SK-N-SH (cell line): ENCODE results near the gene AFAP1L2. TPM values are rescaled to one million over a fixed set of nuclear protein-coding genes. Genes with fewer than 3 reads are reported as not detected.
A peak's percentile ranks its signal among the peaks of the same experiment; 100 is the strongest.

Source experiments
- CTCF ChIA-PET: fragments of 300-600, 350-600 bp; formaldehyde crosslinking; extraction: SDS; loops from one replicate; lab custom pipeline; 2021; lab: Yijun Ruan, JAX
- POLR2A ChIA-PET: fragments of 350-600 bp; sonication (Branson Sonifier 250); formaldehyde crosslinking; extraction: SDS; loops from one replicate; lab custom pipeline; 2020; ENCODE audit warnings: antibody characterized with exemption, inconsistent platforms; lab: Yijun Ruan, JAX
- DNase-seq: peaks from one replicate; pipeline ENCODE4 v3.0.0; 2012
- H2AFZ ChIP-seq: fragments of 200-600 bp; sonication (generic); 2 replicates; pipeline ENCODE4 v1.8.1; 2016; ENCODE audit warnings: antibody characterized with exemption, mild to moderate bottlenecking, low read depth
- H3F3A ChIP-seq: fragments of 200-600 bp; sonication (generic); replicated peaks from 2 replicates; pipeline ENCODE3; 2016; ENCODE audit warnings: antibody characterized with exemption, mild to moderate bottlenecking; ENCODE audit not compliant: insufficient read depth
- H3K27ac ChIP-seq, 2 experiments: fragments of 200-500 bp in 1 of 2; fragments of 200-600 bp in 1 of 2; sonication (Bioruptor generic) in 1 of 2; sonication (generic), shearing (Covaris generic) in 1 of 2; 2 replicates each; pipeline versions ENCODE4 v1.5.1 to v1.6.1; 2014 to 2016; ENCODE audit warnings: low read depth in 2 of 2, inconsistent platforms in 1 of 2, low read length in 1 of 2, mild to moderate bottlenecking in 1 of 2, mixed read lengths in 1 of 2
- H3K27me3 ChIP-seq: fragments of 200-600 bp; sonication (generic), shearing (Covaris generic); 2 replicates; pipeline ENCODE4 v1.6.1; 2016; ENCODE audit warnings: mixed run types; ENCODE audit not compliant: insufficient read depth
- H3K36me3 ChIP-seq, 2 experiments: fragments of 200-500 bp in 1 of 2; fragments of 200-600 bp in 1 of 2; sonication (Bioruptor generic) in 1 of 2; sonication (generic) in 1 of 2; replicated peaks in 1 of 2; 2 replicates each; pipeline versions ENCODE3 to v1.5.1; 2014 to 2016; ENCODE audit warnings: low read length in 1 of 2, mild to moderate bottlenecking in 1 of 2; ENCODE audit not compliant: insufficient read depth in 2 of 2, control insufficient read depth in 1 of 2
- H3K4me1 ChIP-seq, 2 experiments: fragments of 200-500 bp in 1 of 2; fragments of 200-600 bp in 1 of 2; sonication (Bioruptor generic) in 1 of 2; sonication (generic), shearing (Covaris generic) in 1 of 2; 2 replicates each; pipeline versions ENCODE4 v1.5.1 to v1.6.1; 2014 to 2016; ENCODE audit warnings: low read depth in 1 of 2, low read length in 1 of 2, mixed run types in 1 of 2; ENCODE audit not compliant: insufficient read depth in 2 of 2, control insufficient read depth in 1 of 2
- H3K4me2 ChIP-seq: fragments of 200-600 bp; sonication (generic), shearing (Covaris generic); 2 replicates; pipeline ENCODE4 v1.6.1; 2017; ENCODE audit warnings: mixed run types
- H3K4me3 ChIP-seq, 2 experiments: fragments of 200-500 bp in 1 of 2; fragments of 200-600 bp in 1 of 2; sonication (Bioruptor generic) in 1 of 2; sonication (generic), shearing (Covaris generic) in 1 of 2; 2 replicates each; pipeline versions ENCODE4 v1.5.1 to v1.8.1; 2014 to 2016; ENCODE audit warnings: low read depth in 2 of 2, inconsistent platforms in 1 of 2, low read length in 1 of 2, mild to moderate bottlenecking in 1 of 2, mixed read lengths in 1 of 2, moderate library complexity in 1 of 2
- H3K79me2 ChIP-seq: fragments of 200-600 bp; sonication (generic); 2 replicates; pipeline ENCODE4 v1.8.1; 2017; ENCODE audit warnings: mild to moderate bottlenecking; ENCODE audit not compliant: insufficient read depth
- H3K9ac ChIP-seq: fragments of 200-600 bp; sonication (generic); 2 replicates; pipeline ENCODE4 v1.6.1; 2017; ENCODE audit warnings: mixed run types
- H3K9me2 ChIP-seq: fragments of 200-600 bp; sonication (generic); 2 replicates; pipeline ENCODE4 v1.6.1; 2017; ENCODE audit warnings: mixed run types
- H3K9me3 ChIP-seq: fragments of 200-600 bp; sonication (generic); 2 replicates; pipeline ENCODE4 v1.6.1; 2017; ENCODE audit warnings: mixed run types, mild to moderate bottlenecking, moderate library complexity
- H4K20me1 ChIP-seq: fragments of 200-600 bp; sonication (generic); 2 replicates; pipeline ENCODE4 v1.6.1; 2017; ENCODE audit warnings: mild to moderate bottlenecking, mixed run types; ENCODE audit not compliant: insufficient read depth
- CHD2 ChIP-seq: fragments of 150-350 bp; IDR thresholded peaks from 2 replicates; pipeline ENCODE4 v1.6.1; 2018; ENCODE audit warnings: low read length; ENCODE audit not compliant: partially characterized antibody
- ELF1 ChIP-seq: IDR thresholded peaks from 2 replicates; pipeline ENCODE4 v1.4.0; 2012
- EP300 ChIP-seq, 2 experiments: IDR thresholded peaks; 2 replicates each; pipeline versions ENCODE4 v1.4.0 to v1.6.1; 2012; ENCODE audit warnings: borderline replicate concordance in 1 of 2, low read depth in 1 of 2, low read length in 1 of 2
- EZH2phosphoT487 ChIP-seq: fragments of 200-600 bp; sonication (generic); IDR thresholded peaks from 2 replicates; pipeline ENCODE4 v1.6.1; 2017; ENCODE audit warnings: low read depth, mixed run types, mild to moderate bottlenecking, antibody characterized with exemption, moderate library complexity, borderline replicate concordance
- FOXJ3 ChIP-seq: sonication (generic); formaldehyde crosslinking; IDR thresholded peaks from 2 replicates; pipeline ENCODE4 v1.5.1; 2020; ENCODE audit warnings: mild to moderate bottlenecking, missing genetic modification reagents
- GATA2 ChIP-seq: sonication (generic); formaldehyde crosslinking; IDR thresholded peaks from 2 replicates; pipeline ENCODE4 v1.5.0; 2020; ENCODE audit warnings: mild to moderate bottlenecking, missing genetic modification reagents
- NFIC ChIP-seq: IDR thresholded peaks from 2 replicates; pipeline ENCODE4 v1.4.0; 2012; ENCODE audit warnings: borderline replicate concordance
- POLR2AphosphoS5 ChIP-seq: IDR thresholded peaks from 2 replicates; pipeline ENCODE4 v1.6.1; 2012; ENCODE audit warnings: low read depth, low read length
- RCOR1 ChIP-seq: fragments of 150-350 bp; IDR thresholded peaks from 2 replicates; pipeline ENCODE4 v1.6.1; 2017; ENCODE audit warnings: antibody characterized with exemption, low read length
- RFX5 ChIP-seq: IDR thresholded peaks from 2 replicates; pipeline ENCODE4 v1.6.1; 2012; ENCODE audit warnings: mild to moderate bottlenecking, improper control_type of control experiment, low read length
- SMC3 ChIP-seq: IDR thresholded peaks from 2 replicates; pipeline ENCODE4 v1.6.1; 2012; ENCODE audit warnings: low read depth, low read length, improper control_type of control experiment
- TCF12 ChIP-seq: IDR thresholded peaks from 2 replicates; pipeline ENCODE4 v1.4.0; 2012
- YY1 ChIP-seq: IDR thresholded peaks from 2 replicates; pipeline ENCODE4 v1.4.0; 2012; ENCODE audit warnings: low read depth, mild to moderate bottlenecking
- WGBS: methylation state at CpG from one replicate; pipeline ENCODE4 v1.1.6; 2017; ENCODE audit warnings: low lambda C conversion rate; 5-methylcytosine and 5-hydroxymethylcytosine counted together
- polyA plus RNA-seq, 3 experiments: library from polyadenylated mRNA; depleted of rRNA; stranded (reverse); fragments of >200 nt; gene quantifications; 2 replicates each; pipeline ENCODE4 v1.2.3, GENCODE V29; 2012
- TF ChIP-seq, protein P1 (sequence below): IDR thresholded peaks from 2 replicates; pipeline ENCODE4; 2012
- TF ChIP-seq, protein P2 (sequence below): IDR thresholded peaks from 2 replicates; pipeline ENCODE4 v1.6.1; 2012; ENCODE audit warnings: mild to moderate bottlenecking, low read depth, low read length, moderate library complexity
- TF ChIP-seq, protein P3 (sequence below): IDR thresholded peaks from 2 replicates; pipeline ENCODE4 v1.4.0; 2012; ENCODE audit warnings: low read depth, borderline replicate concordance
- TF ChIP-seq, protein P4 (sequence below): fragments of 150-350 bp; IDR thresholded peaks from 2 replicates; pipeline ENCODE4 v1.6.1; 2016; ENCODE audit warnings: mild to moderate bottlenecking, low read depth, low read length
- TF ChIP-seq, protein P5 (sequence below): fragments of 200-600 bp; sonication (generic); IDR thresholded peaks from 2 replicates; pipeline ENCODE4 v1.6.1; 2017; ENCODE audit warnings: antibody characterized with exemption, mild to moderate bottlenecking, moderate library complexity

Gene AFAP1L2
- polyA plus RNA-seq, 1 of the 3 experiments (the other 2 are of a cell fraction) = 0.54 TPM

DNA sequence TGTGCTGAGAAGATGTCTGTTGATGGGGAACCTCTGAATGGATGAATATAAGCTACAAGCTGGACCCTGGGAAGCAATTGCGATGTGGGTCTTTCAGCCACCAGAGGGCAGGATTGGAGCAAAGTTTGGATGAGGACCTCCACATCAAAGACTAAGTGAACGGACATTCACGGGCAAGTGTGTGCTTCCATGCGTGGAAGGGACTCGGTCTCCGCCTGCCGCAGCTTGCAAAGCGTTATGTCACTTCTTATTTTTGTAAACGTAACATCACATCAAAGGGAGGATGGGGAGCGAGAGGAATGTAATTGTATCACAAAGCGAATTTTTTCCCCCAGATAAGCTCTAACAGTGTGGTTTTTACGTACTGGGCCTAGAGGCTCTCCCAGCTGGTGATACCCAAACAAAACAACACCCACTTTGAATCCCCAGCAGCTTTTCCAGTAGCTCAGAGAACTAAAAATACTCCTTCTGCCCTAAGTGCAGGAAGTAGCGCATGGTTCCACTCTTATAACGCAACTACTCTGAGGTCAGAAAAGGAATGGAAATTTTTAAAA, 100.2 kb downstream of the AFAP1L2 start (continued):
- TF ChIP-seq EP300 (IDR thresholded peaks at IDR 0.05; ENCODE audit: borderline replicate concordance in 1 of 2, low read depth in 1 of 2, low read length in 1 of 2) = no peak
- no peak; the same call in 1 of the 2 replicates for TF ChIP-seq TCF12
- TF ChIP-seq, protein P1, sequence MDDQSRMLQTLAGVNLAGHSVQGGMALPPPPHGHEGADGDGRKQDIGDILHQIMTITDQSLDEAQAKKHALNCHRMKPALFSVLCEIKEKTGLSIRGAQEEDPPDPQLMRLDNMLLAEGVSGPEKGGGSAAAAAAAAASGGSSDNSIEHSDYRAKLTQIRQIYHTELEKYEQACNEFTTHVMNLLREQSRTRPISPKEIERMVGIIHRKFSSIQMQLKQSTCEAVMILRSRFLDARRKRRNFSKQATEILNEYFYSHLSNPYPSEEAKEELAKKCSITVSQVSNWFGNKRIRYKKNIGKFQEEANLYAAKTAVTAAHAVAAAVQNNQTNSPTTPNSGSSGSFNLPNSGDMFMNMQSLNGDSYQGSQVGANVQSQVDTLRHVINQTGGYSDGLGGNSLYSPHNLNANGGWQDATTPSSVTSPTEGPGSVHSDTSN = no peak
- TF ChIP-seq FOXJ3 (CRISPR knock-in tag) = peak; percentile 43; the same call in 1 of the 2 replicates
- TF ChIP-seq NFIC = no peak
- no peak for TF ChIP-seq RFX5
- TF ChIP-seq RCOR1 = no peak
- peak; percentile 23 for TF ChIP-seq CHD2
- no peak for TF ChIP-seq POLR2AphosphoS5
- no peak for TF ChIP-seq GATA2
- TF ChIP-seq, protein P2, sequence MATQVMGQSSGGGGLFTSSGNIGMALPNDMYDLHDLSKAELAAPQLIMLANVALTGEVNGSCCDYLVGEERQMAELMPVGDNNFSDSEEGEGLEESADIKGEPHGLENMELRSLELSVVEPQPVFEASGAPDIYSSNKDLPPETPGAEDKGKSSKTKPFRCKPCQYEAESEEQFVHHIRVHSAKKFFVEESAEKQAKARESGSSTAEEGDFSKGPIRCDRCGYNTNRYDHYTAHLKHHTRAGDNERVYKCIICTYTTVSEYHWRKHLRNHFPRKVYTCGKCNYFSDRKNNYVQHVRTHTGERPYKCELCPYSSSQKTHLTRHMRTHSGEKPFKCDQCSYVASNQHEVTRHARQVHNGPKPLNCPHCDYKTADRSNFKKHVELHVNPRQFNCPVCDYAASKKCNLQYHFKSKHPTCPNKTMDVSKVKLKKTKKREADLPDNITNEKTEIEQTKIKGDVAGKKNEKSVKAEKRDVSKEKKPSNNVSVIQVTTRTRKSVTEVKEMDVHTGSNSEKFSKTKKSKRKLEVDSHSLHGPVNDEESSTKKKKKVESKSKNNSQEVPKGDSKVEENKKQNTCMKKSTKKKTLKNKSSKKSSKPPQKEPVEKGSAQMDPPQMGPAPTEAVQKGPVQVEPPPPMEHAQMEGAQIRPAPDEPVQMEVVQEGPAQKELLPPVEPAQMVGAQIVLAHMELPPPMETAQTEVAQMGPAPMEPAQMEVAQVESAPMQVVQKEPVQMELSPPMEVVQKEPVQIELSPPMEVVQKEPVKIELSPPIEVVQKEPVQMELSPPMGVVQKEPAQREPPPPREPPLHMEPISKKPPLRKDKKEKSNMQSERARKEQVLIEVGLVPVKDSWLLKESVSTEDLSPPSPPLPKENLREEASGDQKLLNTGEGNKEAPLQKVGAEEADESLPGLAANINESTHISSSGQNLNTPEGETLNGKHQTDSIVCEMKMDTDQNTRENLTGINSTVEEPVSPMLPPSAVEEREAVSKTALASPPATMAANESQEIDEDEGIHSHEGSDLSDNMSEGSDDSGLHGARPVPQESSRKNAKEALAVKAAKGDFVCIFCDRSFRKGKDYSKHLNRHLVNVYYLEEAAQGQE = no peak
- TF ChIP-seq, protein P3, sequence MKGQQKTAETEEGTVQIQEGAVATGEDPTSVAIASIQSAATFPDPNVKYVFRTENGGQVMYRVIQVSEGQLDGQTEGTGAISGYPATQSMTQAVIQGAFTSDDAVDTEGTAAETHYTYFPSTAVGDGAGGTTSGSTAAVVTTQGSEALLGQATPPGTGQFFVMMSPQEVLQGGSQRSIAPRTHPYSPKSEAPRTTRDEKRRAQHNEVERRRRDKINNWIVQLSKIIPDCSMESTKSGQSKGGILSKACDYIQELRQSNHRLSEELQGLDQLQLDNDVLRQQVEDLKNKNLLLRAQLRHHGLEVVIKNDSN = no peak
- no peak for TF ChIP-seq EZH2phosphoT487

DNA sequence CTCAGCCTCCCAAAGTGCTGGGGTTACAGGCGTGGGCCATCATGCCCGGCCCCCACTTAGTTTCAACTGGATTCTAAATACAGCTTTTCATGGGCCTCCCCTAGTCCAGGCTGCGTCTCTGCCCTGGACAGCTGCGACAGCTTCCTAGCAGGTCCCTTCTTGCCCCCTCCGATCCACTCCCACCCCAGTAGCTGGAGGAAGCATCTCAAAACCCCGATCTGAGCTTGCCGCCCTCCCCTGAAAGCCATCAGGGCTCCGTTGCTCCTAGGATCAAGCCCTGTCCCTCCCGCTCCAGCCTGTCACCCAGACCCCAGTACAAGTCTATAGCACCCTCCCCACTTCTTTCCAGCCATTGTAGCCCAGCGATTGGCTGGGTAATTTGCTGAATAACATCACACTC, 100.7 kb downstream of the AFAP1L2 start:
- Histone ChIP-seq H3K9me3 (no peaks in the 10 kb centered on the region), H3K27me3 (no peaks in the 10 kb centered on the region), H3K4me3 (no peak overlapping the region), H3K27ac (no peak overlapping the region), H3K4me2 (peak overlapping the region; percentile 89; the same call in 1 of the 2 replicates), H4K20me1 (no peaks in the 10 kb centered on the region), H3K9me2 (no peaks in the 10 kb centered on the region), H3K9ac (no peak overlapping the region), H3K4me1 (peaks cover 0 to 11% of the 10 kb centered on the region in 2 experiments; a peak in 1 of 4 replicates), H2AFZ (no peak overlapping the region), H3F3A (no peaks in the 10 kb centered on the region), H3K36me3 (no peaks in the 10 kb centered on the region), H3K79me2 (no peaks in the 10 kb centered on the region)
- no peak for DNase-seq
- ChIA-PET POLR2A (interaction anchor here (0.9 to 1.7 kb wide), 3 partner anchors 64 to 242 kb away, joined by 3 to 4 read pairs (median 3); no protein-coding TSS in a partner anchor), CTCF (interaction anchor here (0.5 to 4.2 kb wide), 93 partner anchors 8 to 826 kb away, joined by 3 to 87 read pairs (median 6); partner anchors contain the start of genes AFAP1L2, ATRNL1, CCDC186 and FHIP2A)
- 42% methylated on average over 9 of the region's 10 CpGs for WGBS
- TF ChIP-seq RCOR1 (no peak), YY1 (no peak), NFIC (no peak), SMC3 (no peak), ELF1 (no peak)
- TF ChIP-seq, protein P4, sequence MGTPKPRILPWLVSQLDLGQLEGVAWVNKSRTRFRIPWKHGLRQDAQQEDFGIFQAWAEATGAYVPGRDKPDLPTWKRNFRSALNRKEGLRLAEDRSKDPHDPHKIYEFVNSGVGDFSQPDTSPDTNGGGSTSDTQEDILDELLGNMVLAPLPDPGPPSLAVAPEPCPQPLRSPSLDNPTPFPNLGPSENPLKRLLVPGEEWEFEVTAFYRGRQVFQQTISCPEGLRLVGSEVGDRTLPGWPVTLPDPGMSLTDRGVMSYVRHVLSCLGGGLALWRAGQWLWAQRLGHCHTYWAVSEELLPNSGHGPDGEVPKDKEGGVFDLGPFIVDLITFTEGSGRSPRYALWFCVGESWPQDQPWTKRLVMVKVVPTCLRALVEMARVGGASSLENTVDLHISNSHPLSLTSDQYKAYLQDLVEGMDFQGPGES = no peak
- TF ChIP-seq, protein P5, sequence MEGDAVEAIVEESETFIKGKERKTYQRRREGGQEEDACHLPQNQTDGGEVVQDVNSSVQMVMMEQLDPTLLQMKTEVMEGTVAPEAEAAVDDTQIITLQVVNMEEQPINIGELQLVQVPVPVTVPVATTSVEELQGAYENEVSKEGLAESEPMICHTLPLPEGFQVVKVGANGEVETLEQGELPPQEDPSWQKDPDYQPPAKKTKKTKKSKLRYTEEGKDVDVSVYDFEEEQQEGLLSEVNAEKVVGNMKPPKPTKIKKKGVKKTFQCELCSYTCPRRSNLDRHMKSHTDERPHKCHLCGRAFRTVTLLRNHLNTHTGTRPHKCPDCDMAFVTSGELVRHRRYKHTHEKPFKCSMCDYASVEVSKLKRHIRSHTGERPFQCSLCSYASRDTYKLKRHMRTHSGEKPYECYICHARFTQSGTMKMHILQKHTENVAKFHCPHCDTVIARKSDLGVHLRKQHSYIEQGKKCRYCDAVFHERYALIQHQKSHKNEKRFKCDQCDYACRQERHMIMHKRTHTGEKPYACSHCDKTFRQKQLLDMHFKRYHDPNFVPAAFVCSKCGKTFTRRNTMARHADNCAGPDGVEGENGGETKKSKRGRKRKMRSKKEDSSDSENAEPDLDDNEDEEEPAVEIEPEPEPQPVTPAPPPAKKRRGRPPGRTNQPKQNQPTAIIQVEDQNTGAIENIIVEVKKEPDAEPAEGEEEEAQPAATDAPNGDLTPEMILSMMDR = no peak
- TF ChIP-seq, protein P2 = no peak
